ENCODE data around the gene P4HA2. TPM values are rescaled to one million over a fixed set of nuclear protein-coding genes. Genes with fewer than 3 reads are reported as not detected.

The P4HA2 gene
- total and polyA plus RNA-seq, 2 of the 13 experiments (the other 11 are each of a cell fraction or from before 2014, with no cell fraction given), result 37.7 to 126 TPM

DNA sequence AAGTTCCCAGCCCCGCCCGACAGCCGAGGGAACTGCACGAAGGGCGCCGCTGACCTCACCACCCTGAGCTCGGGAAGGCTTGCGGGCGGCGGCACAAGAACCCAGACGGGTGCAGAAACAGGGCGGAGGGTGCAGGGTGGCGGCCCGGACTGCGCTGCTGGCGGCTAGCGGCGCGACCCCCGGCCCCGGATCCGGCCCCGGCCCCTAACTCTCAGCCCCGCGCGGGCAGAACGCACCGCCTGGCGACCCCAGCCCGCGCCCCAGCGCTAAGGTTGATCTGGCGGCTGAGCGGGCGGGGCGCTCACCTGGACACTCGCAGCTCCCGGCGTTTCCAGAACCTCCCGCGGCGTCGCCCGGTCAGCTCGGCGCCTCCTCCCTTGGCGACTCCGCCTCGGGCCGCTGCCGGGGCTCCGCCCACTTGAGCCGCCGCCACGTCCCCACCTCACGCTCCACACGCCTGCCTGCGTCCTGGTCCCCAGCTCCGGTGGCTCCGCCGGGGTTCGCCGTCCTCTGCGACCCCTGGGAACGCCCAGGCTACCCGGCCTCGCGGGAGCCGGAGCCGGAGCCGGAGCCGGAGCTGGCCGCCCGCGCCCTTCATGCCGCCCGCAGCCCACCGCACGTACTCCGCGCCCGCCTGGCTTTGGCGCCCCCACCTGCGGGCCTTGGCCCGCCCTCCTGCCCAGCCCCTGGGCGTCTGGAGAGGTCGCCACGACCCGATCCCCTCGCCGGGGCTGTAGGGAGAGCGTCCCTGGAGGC, at the start of gene P4HA2 (continued):
- TF ChIP-seq SOX13 (IDR thresholded peaks at IDR 0.05), result no peak
- 0 out of 4 replicates have a peak, but pooled peaks of 1 of the 2 experiments have one; percentile 23 for TF ChIP-seq SOX13 (CRISPR knock-in tag; conservative IDR thresholded peaks at IDR 0.05 in 1 of 2, IDR thresholded peaks at IDR 0.05 in 1 of 2)
- TF ChIP-seq, protein P1, sequence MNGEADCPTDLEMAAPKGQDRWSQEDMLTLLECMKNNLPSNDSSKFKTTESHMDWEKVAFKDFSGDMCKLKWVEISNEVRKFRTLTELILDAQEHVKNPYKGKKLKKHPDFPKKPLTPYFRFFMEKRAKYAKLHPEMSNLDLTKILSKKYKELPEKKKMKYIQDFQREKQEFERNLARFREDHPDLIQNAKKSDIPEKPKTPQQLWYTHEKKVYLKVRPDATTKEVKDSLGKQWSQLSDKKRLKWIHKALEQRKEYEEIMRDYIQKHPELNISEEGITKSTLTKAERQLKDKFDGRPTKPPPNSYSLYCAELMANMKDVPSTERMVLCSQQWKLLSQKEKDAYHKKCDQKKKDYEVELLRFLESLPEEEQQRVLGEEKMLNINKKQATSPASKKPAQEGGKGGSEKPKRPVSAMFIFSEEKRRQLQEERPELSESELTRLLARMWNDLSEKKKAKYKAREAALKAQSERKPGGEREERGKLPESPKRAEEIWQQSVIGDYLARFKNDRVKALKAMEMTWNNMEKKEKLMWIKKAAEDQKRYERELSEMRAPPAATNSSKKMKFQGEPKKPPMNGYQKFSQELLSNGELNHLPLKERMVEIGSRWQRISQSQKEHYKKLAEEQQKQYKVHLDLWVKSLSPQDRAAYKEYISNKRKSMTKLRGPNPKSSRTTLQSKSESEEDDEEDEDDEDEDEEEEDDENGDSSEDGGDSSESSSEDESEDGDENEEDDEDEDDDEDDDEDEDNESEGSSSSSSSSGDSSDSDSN (CRISPR knock-in tag; IDR thresholded peaks at IDR 0.05), result peak; percentile 78
- TF ChIP-seq ZSCAN20 (CRISPR knock-in tag; IDR thresholded peaks at IDR 0.05; ENCODE audit: borderline replicate concordance), result peak; percentile 29; the same call in 1 of the 2 replicates
- TF ChIP-seq, protein P2, sequence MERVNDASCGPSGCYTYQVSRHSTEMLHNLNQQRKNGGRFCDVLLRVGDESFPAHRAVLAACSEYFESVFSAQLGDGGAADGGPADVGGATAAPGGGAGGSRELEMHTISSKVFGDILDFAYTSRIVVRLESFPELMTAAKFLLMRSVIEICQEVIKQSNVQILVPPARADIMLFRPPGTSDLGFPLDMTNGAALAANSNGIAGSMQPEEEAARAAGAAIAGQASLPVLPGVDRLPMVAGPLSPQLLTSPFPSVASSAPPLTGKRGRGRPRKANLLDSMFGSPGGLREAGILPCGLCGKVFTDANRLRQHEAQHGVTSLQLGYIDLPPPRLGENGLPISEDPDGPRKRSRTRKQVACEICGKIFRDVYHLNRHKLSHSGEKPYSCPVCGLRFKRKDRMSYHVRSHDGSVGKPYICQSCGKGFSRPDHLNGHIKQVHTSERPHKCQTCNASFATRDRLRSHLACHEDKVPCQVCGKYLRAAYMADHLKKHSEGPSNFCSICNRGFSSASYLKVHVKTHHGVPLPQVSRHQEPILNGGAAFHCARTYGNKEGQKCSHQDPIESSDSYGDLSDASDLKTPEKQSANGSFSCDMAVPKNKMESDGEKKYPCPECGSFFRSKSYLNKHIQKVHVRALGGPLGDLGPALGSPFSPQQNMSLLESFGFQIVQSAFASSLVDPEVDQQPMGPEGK (CRISPR knock-in tag; IDR thresholded peaks at IDR 0.05), result no peak; the same call in 1 of the 2 replicates
- TF ChIP-seq ATRX (CRISPR knock-in tag; IDR thresholded peaks at IDR 0.05; ENCODE audit: borderline replicate concordance), result no peak
- TF ChIP-seq ZNF143 (CRISPR knock-in tag; IDR thresholded peaks at IDR 0.05), result no peak; the same call in 1 of the 2 replicates
- TF ChIP-seq NFIB (CRISPR knock-in tag; IDR thresholded peaks at IDR 0.05; ENCODE audit: borderline replicate concordance), result no peak
- no peak for TF ChIP-seq TGIF2 (CRISPR knock-in tag; IDR thresholded peaks at IDR 0.05)
- no peak for TF ChIP-seq ZNF749 (CRISPR knock-in tag; IDR thresholded peaks at IDR 0.05; ENCODE audit: borderline replicate concordance)
- TF ChIP-seq YEATS2 (CRISPR knock-in tag; IDR thresholded peaks at IDR 0.05; ENCODE audit: borderline replicate concordance), result no peak
- TF ChIP-seq ASH2L (IDR thresholded peaks at IDR 0.05; ENCODE audit: insufficient read length, low read depth, low read length), result peak; percentile 61
- no peak for TF ChIP-seq ZBTB42 (CRISPR knock-in tag; IDR thresholded peaks at IDR 0.05)
- TF ChIP-seq ZNF790 (CRISPR knock-in tag; IDR thresholded peaks at IDR 0.05; ENCODE audit: borderline replicate concordance), result peak; percentile 74
- TF ChIP-seq, protein P3, sequence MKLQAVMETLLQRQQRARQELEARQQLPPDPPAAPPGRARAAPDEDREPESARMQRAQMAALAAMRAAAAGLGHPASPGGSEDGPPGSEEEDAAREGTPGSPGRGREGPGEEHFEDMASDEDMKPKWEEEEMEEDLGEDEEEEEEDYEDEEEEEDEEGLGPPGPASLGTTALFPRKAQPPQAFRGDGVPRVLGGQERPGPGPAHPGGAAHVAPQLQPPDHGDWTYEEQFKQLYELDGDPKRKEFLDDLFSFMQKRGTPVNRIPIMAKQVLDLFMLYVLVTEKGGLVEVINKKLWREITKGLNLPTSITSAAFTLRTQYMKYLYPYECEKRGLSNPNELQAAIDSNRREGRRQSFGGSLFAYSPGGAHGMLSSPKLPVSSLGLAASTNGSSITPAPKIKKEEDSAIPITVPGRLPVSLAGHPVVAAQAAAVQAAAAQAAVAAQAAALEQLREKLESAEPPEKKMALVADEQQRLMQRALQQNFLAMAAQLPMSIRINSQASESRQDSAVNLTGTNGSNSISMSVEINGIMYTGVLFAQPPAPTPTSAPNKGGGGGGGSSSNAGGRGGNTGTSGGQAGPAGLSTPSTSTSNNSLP (IDR thresholded peaks at IDR 0.05; ENCODE audit: low read depth, low read length), result no peak
- TF ChIP-seq CC2D1A (CRISPR knock-in tag; IDR thresholded peaks at IDR 0.05), result no peak
- TF ChIP-seq NR2F6 (IDR thresholded peaks at IDR 0.05), result no peak
- TF ChIP-seq NR2F6 (CRISPR knock-in tag; IDR thresholded peaks at IDR 0.05), result no peak
- TF ChIP-seq NFYC (CRISPR knock-in tag; IDR thresholded peaks at IDR 0.05), result no peak
- TF ChIP-seq ZNF83 (CRISPR knock-in tag; IDR thresholded peaks at IDR 0.05; ENCODE audit: borderline replicate concordance), result no peak
